Measurements from ENCODE around the gene SERINC1. TPM values are rescaled to one million over a fixed set of nuclear protein-coding genes. Genes with fewer than 3 reads are reported as not detected.

Gene SERINC1
- total RNA-seq, 4 donors from 2014 or later, result 215 to 314 (median 276) TPM

DNA sequence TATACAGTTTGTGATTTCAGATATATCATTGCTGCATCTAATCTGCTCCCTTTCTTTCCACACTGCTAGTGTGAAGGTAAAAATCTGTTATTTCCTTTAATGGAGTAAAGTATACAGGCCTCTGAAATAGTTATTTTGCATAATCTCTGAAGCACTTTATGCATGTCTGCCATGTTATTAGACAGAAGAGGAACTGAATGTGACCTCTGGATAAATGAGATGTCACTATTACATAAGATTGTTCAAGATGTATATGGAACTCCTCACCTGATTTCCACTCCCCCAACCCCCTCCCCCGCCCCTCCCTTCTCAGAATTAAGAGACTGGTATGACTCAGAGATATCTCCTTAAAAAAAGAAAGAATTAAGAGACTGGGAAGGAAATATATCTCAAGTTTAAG is 26.3 kb downstream of the SERINC1 start:
- H3K27ac ChIP-seq (replicated peaks in 1 of 4), result no peak overlapping the region
- no peak overlapping the region for H3K4me3 ChIP-seq
- no peak for DNase-seq (ENCODE audit: extremely low spot score)
- no peaks in the 10 kb centered on the region for H3K9me3 ChIP-seq
- 100% methylated on average over 1 of the region's 1 CpG for WGBS
- TF ChIP-seq EP300 (IDR thresholded peaks at IDR 0.05), result no peak
- H3K36me3 ChIP-seq, result peaks cover 40 to 94% (median 70%) of the 10 kb centered on the region in 4 donors
- H3K4me1 ChIP-seq, result peaks cover 0 to 12% (median 6%) of the 10 kb centered on the region in 4 donors
- intact Hi-C loops (cut with DNase I), result no loop called here
- H3K27me3 ChIP-seq, result no peaks in the 10 kb centered on the region

DNA sequence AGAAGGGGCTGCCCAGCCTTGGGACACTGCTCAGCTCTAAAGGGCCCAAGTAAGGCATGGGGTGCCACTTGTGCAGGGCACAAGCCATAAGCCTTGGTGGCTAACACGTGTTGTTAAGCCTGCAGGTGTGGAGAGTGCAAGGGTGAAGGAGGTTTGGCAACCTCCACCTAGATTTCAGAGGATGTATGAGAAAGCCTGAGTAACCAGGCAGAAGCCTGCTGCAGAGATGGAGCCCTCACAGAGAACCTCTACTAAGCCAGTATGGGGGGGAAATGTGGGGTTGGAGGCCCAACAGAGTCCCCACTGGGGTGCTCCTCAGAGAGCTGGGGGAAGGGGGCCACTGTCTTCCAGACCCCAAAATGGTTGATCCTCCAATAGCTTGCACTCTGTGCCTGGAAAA is 32.6 kb downstream of the SERINC1 start:
- no peak for DNase-seq (ENCODE audit: extremely low spot score)
- no peak overlapping the region for H3K4me3 ChIP-seq
- no peak overlapping the region for H3K27ac ChIP-seq (replicated peaks in 1 of 4)
- intact Hi-C loops (cut with DNase I), result no loop called here
- peaks cover 12 to 91% (median 67%) of the 10 kb centered on the region in 4 donors for H3K36me3 ChIP-seq
- no peak for TF ChIP-seq POLR2AphosphoS5 (IDR thresholded peaks at IDR 0.05)
- TF ChIP-seq EP300 (IDR thresholded peaks at IDR 0.05), result no peak
- TF ChIP-seq, protein P1, sequence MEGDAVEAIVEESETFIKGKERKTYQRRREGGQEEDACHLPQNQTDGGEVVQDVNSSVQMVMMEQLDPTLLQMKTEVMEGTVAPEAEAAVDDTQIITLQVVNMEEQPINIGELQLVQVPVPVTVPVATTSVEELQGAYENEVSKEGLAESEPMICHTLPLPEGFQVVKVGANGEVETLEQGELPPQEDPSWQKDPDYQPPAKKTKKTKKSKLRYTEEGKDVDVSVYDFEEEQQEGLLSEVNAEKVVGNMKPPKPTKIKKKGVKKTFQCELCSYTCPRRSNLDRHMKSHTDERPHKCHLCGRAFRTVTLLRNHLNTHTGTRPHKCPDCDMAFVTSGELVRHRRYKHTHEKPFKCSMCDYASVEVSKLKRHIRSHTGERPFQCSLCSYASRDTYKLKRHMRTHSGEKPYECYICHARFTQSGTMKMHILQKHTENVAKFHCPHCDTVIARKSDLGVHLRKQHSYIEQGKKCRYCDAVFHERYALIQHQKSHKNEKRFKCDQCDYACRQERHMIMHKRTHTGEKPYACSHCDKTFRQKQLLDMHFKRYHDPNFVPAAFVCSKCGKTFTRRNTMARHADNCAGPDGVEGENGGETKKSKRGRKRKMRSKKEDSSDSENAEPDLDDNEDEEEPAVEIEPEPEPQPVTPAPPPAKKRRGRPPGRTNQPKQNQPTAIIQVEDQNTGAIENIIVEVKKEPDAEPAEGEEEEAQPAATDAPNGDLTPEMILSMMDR (IDR thresholded peaks at IDR 0.05), result no peak
- no peak for TF ChIP-seq POLR2A (IDR thresholded peaks at IDR 0.05; ENCODE audit: low read depth)
- H3K4me1 ChIP-seq, result peaks cover 0 to 6% (median 2%) of the 10 kb centered on the region in 4 donors
- 89% methylated on average over 1 of the region's 1 CpG for WGBS
- H3K9me3 ChIP-seq, result no peaks in the 10 kb centered on the region
- no peaks in the 10 kb centered on the region for H3K27me3 ChIP-seq

DNA sequence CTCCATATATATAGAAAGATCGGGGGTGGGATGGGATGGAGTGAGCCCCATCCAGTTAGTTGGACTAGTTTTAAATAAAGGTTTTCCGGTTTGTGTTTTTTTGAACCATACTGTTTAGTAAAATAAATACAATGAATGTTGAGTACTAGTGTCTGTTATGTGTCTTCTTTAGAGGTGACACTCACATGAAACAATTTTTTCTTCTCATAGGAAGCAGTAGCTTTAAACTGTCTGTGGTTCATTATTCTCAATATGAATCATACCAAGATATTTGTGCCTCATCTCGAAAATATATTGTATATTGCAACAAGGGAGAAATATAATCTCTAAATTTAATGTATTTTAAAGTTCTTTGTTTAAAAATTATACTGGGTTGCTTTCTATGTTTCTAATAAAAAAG is 38.8 kb downstream of the SERINC1 start:
- Histone ChIP-seq H3K36me3 (peaks cover 0 to 77% (median 45%) of the 10 kb centered on the region in 4 donors), H3K27ac (replicated peaks in 1 of 4) (no peak overlapping the region), H3K4me3 (no peak overlapping the region), H3K27me3 (no peaks in the 10 kb centered on the region), H3K4me1 (no peaks in the 10 kb centered on the region), H3K9me3 (no peaks in the 10 kb centered on the region)
- no peak for DNase-seq (ENCODE audit: extremely low spot score)
- TF ChIP-seq POLR2A (IDR thresholded peaks at IDR 0.05; ENCODE audit: low read depth), result no peak
- TF ChIP-seq, protein P1 (IDR thresholded peaks at IDR 0.05), result no peak
- no peak for TF ChIP-seq EP300 (IDR thresholded peaks at IDR 0.05)
- TF ChIP-seq POLR2AphosphoS5 (IDR thresholded peaks at IDR 0.05), result no peak
- intact Hi-C loops (cut with DNase I), result no loop called here
- WGBS, result 89% methylated on average over 3 of the region's 3 CpGs

DNA sequence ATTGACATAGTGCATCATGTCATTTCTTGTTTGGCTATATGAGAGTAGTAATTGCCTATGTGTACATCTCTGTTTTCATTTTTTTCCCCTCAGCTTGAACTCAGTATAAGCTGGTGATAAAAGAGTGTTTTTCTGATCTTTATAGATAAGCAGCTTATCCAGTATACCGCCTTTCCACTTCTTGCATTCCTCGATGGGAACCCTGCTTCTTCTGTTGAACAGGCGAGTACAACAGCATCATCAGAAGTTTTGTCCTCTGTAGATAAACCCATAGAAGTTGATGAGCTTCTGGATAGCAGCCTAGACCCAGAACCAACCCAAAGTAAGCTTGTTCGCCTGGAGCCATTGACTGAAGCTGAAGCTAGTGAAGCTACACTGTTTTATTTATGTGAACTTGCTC is 39.8 kb downstream of the SERINC1 start:
- no peaks in the 10 kb centered on the region for H3K27me3 ChIP-seq
- TF ChIP-seq POLR2A (IDR thresholded peaks at IDR 0.05; ENCODE audit: low read depth) (no peak), POLR2AphosphoS5 (IDR thresholded peaks at IDR 0.05) (no peak), EP300 (IDR thresholded peaks at IDR 0.05) (no peak)
- TF ChIP-seq, protein P1 (IDR thresholded peaks at IDR 0.05), result no peak
- H3K27ac ChIP-seq (replicated peaks in 1 of 4), result no peak overlapping the region
- no peaks in the 10 kb centered on the region for H3K9me3 ChIP-seq
- DNase-seq (ENCODE audit: extremely low spot score), result no peak
- intact Hi-C loops (cut with DNase I), result no loop called here
- H3K36me3 ChIP-seq, result peaks cover 0 to 77% (median 44%) of the 10 kb centered on the region in 4 donors
- H3K4me1 ChIP-seq, result no peaks in the 10 kb centered on the region
- 98% methylated on average over 4 of the region's 4 CpGs for WGBS
- H3K4me3 ChIP-seq, result no peak overlapping the region

DNA sequence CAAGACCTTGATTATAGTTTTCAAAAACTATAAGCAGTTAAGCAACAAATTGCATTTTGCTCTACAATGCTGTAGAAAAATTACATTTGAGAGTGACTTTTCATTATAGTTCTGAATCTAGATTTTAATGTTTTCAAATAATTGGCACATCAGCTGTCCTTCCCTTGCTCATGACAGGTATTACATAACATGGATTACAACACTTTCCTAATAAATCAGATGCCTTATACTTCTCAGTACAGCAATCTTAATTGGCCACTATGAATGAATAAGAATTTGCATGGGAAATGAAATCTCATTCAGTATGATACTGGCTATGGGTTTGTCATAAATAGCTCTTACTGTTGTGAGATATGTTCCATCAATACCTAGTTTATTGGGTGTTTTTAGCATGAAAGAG is 42.3 kb downstream of the SERINC1 start:
- intact Hi-C loops (cut with DNase I), result no loop called here
- no peaks in the 10 kb centered on the region for H3K27me3 ChIP-seq
- no peak overlapping the region for H3K27ac ChIP-seq (replicated peaks in 1 of 4)
- TF ChIP-seq, protein P1 (IDR thresholded peaks at IDR 0.05), result no peak
- TF ChIP-seq EP300 (IDR thresholded peaks at IDR 0.05), result no peak
- H3K4me1 ChIP-seq, result no peaks in the 10 kb centered on the region
- no peaks in the 10 kb centered on the region for H3K9me3 ChIP-seq
- no peak for DNase-seq (ENCODE audit: extremely low spot score)
- H3K4me3 ChIP-seq, result no peak overlapping the region
- peaks cover 0 to 76% (median 48%) of the 10 kb centered on the region in 4 donors for H3K36me3 ChIP-seq
